ENCODE measurements around the gene ZFR.

Gene ZFR

DNA sequence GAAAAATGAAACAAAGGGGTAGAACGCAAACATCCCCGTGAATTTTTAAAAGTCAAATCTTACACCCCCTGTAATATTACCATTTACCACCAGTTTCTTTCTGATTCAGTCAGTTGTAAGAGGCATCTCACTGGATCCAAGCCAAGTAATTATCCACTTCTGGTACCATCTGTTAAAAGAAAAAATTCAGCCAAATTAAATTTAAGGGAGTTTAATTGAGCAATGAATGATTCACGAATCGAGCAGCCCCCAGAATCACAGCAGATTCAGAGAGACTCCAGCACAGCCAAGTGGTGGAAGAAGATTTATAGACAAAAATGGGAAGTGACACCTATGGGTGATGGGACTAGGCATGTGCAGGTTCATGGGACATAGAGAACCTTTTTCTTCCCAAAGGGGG is 101.9 kb downstream of the ZFR start:
- H2AFZ ChIP-seq (ENCODE audit: low read depth, low read length): no peak overlapping the region
- no peak for ATAC-seq (ENCODE audit: insufficient read depth, low read depth)
- no peak overlapping the region for H3K27ac ChIP-seq (ENCODE audit: low read length)
- H3K36me3 ChIP-seq (ENCODE audit: insufficient read depth, low read length): no peaks in the 10 kb centered on the region
- H3K4me2 ChIP-seq (ENCODE audit: insufficient read depth, low read length): no peak overlapping the region
- H3K79me2 ChIP-seq (ENCODE audit: insufficient read depth, low read length): no peaks in the 10 kb centered on the region
- H3K4me3 ChIP-seq (ENCODE audit: low read depth in 1 of 2, low read length in 2 of 2): no peak overlapping the region
- TF ChIP-seq EZH2 (IDR thresholded peaks at IDR 0.05; ENCODE audit: borderline replicate concordance, low read depth, low read length, severe bottlenecking) (no peak), CTCF (IDR thresholded peaks at IDR 0.05; ENCODE audit: borderline replicate concordance, extremely low read depth, low read length, poor library complexity, severe bottlenecking) (no peak)
- no peaks in the 10 kb centered on the region for H3K27me3 ChIP-seq (ENCODE audit: insufficient read depth, low read length, poor library complexity)
- no peak for DNase-seq
- H3K4me1 ChIP-seq (ENCODE audit: insufficient read depth, low read length): no peaks in the 10 kb centered on the region
- peaks cover 42% of the 10 kb centered on the region for H3K9me3 ChIP-seq (ENCODE audit: insufficient read depth, low read length, severe bottlenecking)
- no peak overlapping the region for H3K9ac ChIP-seq (ENCODE audit: low read depth, low read length)
- H4K20me1 ChIP-seq (ENCODE audit: insufficient read depth, low read length): no peaks in the 10 kb centered on the region

DNA sequence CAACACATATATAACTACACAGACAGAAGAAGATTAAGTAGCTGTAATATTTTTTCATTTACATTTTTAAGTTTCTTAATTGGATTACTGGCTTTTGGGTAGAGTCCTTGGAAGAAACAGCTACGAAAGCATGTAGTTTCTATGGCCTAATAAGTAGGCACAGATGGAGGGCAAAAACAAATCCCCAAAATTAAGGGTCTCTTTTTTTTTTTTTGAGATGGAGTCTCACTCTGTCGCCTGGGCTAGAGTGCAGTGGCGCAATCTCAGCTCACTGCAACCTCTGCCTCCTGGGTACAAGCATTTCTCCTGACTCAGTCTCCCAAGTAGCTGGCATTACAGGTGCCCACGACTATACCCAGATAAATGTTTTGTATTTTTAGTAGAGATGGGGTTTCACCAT is 104.7 kb downstream of the ZFR start:
- Histone ChIP-seq H3K4me1 (ENCODE audit: insufficient read depth, low read length) (no peaks in the 10 kb centered on the region), H3K27ac (ENCODE audit: low read length) (no peak overlapping the region), H3K4me3 (ENCODE audit: low read depth in 1 of 2, low read length in 2 of 2) (no peak overlapping the region), H4K20me1 (ENCODE audit: insufficient read depth, low read length) (no peaks in the 10 kb centered on the region), H2AFZ (ENCODE audit: low read depth, low read length) (no peak overlapping the region), H3K36me3 (ENCODE audit: insufficient read depth, low read length) (no peaks in the 10 kb centered on the region), H3K9ac (ENCODE audit: low read depth, low read length) (no peak overlapping the region), H3K27me3 (ENCODE audit: insufficient read depth, low read length, poor library complexity) (no peaks in the 10 kb centered on the region), H3K4me2 (ENCODE audit: insufficient read depth, low read length) (no peak overlapping the region), H3K79me2 (ENCODE audit: insufficient read depth, low read length) (no peaks in the 10 kb centered on the region), H3K9me3 (ENCODE audit: insufficient read depth, low read length, severe bottlenecking) (peaks cover 33% of the 10 kb centered on the region)
- DNase-seq (no peak), ATAC-seq (ENCODE audit: insufficient read depth, low read depth) (no peak)
- TF ChIP-seq EZH2 (IDR thresholded peaks at IDR 0.05; ENCODE audit: borderline replicate concordance, low read depth, low read length, severe bottlenecking) (no peak), CTCF (IDR thresholded peaks at IDR 0.05; ENCODE audit: borderline replicate concordance, extremely low read depth, low read length, poor library complexity, severe bottlenecking) (no peak)

GRCh38 chr5:32339198-32339597 is 105.3 kb downstream of the ZFR start:
- peaks cover 33% of the 10 kb centered on the region for H3K9me3 ChIP-seq (ENCODE audit: insufficient read depth, low read length, severe bottlenecking)
- DNase-seq: no peak
- ATAC-seq (ENCODE audit: insufficient read depth, low read depth): no peak

More at GRCh38 chr5:32339198-32339597, 105.3 kb downstream of the ZFR start:
- H3K4me3 ChIP-seq (ENCODE audit: low read depth in 1 of 2, low read length in 2 of 2): no peak overlapping the region
- H3K79me2 ChIP-seq (ENCODE audit: insufficient read depth, low read length): no peaks in the 10 kb centered on the region
- no peaks in the 10 kb centered on the region for H3K4me1 ChIP-seq (ENCODE audit: insufficient read depth, low read length)
- H3K9ac ChIP-seq (ENCODE audit: low read depth, low read length): no peak overlapping the region
- no peaks in the 10 kb centered on the region for H3K36me3 ChIP-seq (ENCODE audit: insufficient read depth, low read length)
- H3K27me3 ChIP-seq (ENCODE audit: insufficient read depth, low read length, poor library complexity): no peaks in the 10 kb centered on the region
- H3K4me2 ChIP-seq (ENCODE audit: insufficient read depth, low read length): no peak overlapping the region
- H3K27ac ChIP-seq (ENCODE audit: low read length): no peak overlapping the region
- H2AFZ ChIP-seq (ENCODE audit: low read depth, low read length): no peak overlapping the region
- no peaks in the 10 kb centered on the region for H4K20me1 ChIP-seq (ENCODE audit: insufficient read depth, low read length)
- no peak for TF ChIP-seq EZH2 (IDR thresholded peaks at IDR 0.05; ENCODE audit: borderline replicate concordance, low read depth, low read length, severe bottlenecking)
- no peak for TF ChIP-seq CTCF (IDR thresholded peaks at IDR 0.05; ENCODE audit: borderline replicate concordance, extremely low read depth, low read length, poor library complexity, severe bottlenecking)
